Measurements from ENCODE around the gene KRT37. TPM values are rescaled to one million over a fixed set of nuclear protein-coding genes. Genes with fewer than 3 reads are reported as not detected.

The KRT37 gene
- total and polyA plus RNA-seq, 9 of the 15 experiments (the other 6 are each of a cell fraction or from before 2014, with no cell fraction given): not detected

DNA sequence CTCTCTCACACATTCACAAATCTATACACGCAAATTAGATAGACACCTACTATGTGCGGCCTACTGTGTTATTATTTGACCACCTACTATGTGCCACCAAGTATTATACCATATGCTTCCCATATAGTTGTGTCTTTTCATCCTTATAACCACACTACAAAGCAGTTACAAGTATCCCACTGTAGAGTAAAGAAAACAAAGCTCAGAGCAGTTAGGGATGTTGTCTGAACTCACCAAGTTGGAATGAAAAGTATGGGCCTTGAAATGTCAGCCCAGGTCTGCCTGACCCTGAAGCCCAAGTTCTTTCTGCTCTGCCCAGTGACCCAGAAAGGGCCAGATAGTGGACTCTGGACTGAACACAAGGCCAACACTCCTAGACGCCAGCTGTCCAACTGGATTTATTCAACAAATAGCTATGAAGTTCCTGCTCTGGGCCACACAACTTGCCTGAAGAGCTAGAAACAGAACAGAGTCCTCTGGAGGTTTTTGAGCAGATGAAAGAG is 8.5 kb downstream of the KRT37 start:
- Histone ChIP-seq H3K27ac (ENCODE audit: extremely low read depth, low read depth, low read length) (no peak overlapping the region), H3K9me3 (replicated peaks; ENCODE audit: control insufficient read depth, insufficient read depth, low read depth, low read length) (no peaks in the 10 kb centered on the region), H3K36me3 (ENCODE audit: control insufficient read depth, insufficient read depth, low read length) (no peaks in the 10 kb centered on the region), H3K4me3 (no peak overlapping the region), H4K20me1 (replicated peaks; ENCODE audit: control insufficient read depth, insufficient read depth, low read length) (no peaks in the 10 kb centered on the region), H3K9ac (ENCODE audit: insufficient read depth in 1 of 2, low read depth in 2 of 2, low read length in 2 of 2) (no peak overlapping the region), H3K79me2 (ENCODE audit: control insufficient read depth, insufficient read depth, low read length) (no peaks in the 10 kb centered on the region), H3K4me1 (replicated peaks in 1 of 2; ENCODE audit: control insufficient read depth in 2 of 2, insufficient read depth in 2 of 2, low read length in 2 of 2) (no peaks in the 10 kb centered on the region), H3K4me2 (ENCODE audit: insufficient read depth, low read length) (no peak overlapping the region), H3K27me3 (ENCODE audit: control insufficient read depth in 2 of 2, insufficient read depth in 2 of 2, low read length in 2 of 2) (peaks cover 17 to 34% of the 10 kb centered on the region in 2 experiments; a peak in 3 of 5 replicates), H2AFZ (ENCODE audit: low read depth, low read length) (no peak overlapping the region), H3K9me1 (ENCODE audit: control insufficient read depth, insufficient read depth, low read length) (no peaks in the 10 kb centered on the region)
- ChIA-PET CTCF (ENCODE audit: low intra/inter-chr PET ratio) (no interaction called here), POLR2A (interaction anchor here (1.4 to 1.9 kb wide), 2 partner anchors 10 to 12 kb away, joined by 4 to 5 read pairs; no protein-coding TSS in a partner anchor)
- 0% methylated on average over 3 of the region's 3 CpGs for WGBS (ENCODE audit: insufficient coverage, low coverage, missing lambda C conversion rate)
- DNase-seq (ENCODE audit: extremely low read depth in 1 of 4, low spot score in 3 of 4) (no peak), FAIRE-seq (no peak), ATAC-seq (no peak)
- no TSS peak for BruUV-seq (replicated peaks)
- intact Hi-C loops (cut with micrococcal nuclease) (no loop called here), in situ Hi-C loops (cut with MboI) (no loop called here)
- TF ChIP-seq, protein P1, sequence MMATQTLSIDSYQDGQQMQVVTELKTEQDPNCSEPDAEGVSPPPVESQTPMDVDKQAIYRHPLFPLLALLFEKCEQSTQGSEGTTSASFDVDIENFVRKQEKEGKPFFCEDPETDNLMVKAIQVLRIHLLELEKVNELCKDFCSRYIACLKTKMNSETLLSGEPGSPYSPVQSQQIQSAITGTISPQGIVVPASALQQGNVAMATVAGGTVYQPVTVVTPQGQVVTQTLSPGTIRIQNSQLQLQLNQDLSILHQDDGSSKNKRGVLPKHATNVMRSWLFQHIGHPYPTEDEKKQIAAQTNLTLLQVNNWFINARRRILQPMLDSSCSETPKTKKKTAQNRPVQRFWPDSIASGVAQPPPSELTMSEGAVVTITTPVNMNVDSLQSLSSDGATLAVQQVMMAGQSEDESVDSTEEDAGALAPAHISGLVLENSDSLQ (IDR thresholded peaks at IDR 0.05): no peak
- no peak for TF ChIP-seq RBM14 (IDR thresholded peaks at IDR 0.05; ENCODE audit: borderline replicate concordance, insufficient read depth, low read depth, low read length)
- no peak for TF ChIP-seq PPARD (CRISPR knock-in tag; IDR thresholded peaks at IDR 0.05)
- peak; percentile 89 for TF ChIP-seq ZKSCAN1 (IDR thresholded peaks at IDR 0.05; ENCODE audit: low read depth, low read length)
- no peak for TF ChIP-seq LCOR (CRISPR knock-in tag; IDR thresholded peaks at IDR 0.05)
- no peak for TF ChIP-seq ADNP (tag; IDR thresholded peaks at IDR 0.05)

All from K562 (cell line).